A673 (cell line): ENCODE results near the gene TOB2. TPM values are rescaled to one million over a fixed set of nuclear protein-coding genes. Genes with fewer than 3 reads are reported as not detected.
A peak's percentile ranks its signal among the peaks of the same experiment; 100 is the strongest.

Experiments
- Bru-seq: library from RNA; stranded (reverse); fragments of 400-500 nt; gene quantifications from one replicate; lab custom pipeline; 2021; lab: Mats Ljungman, UMichigan
- BruChase-seq, 2 experiments: library from RNA; stranded (reverse); fragments of 400-500 nt; gene quantifications; one replicate each; lab custom pipeline; 2021; lab: Mats Ljungman, UMichigan
- BruUV-seq: library from RNA; stranded (reverse); fragments of 400-500 nt; replicated peaks from 2 replicates; lab custom pipeline; 2021; lab: Mats Ljungman, UMichigan
- CTCF ChIA-PET: fragments of 300-600 bp; sonication (Branson Sonifier 250); formaldehyde crosslinking; loops from one replicate; lab custom pipeline; 2022; ENCODE audit warnings: antibody characterized with exemption; lab: Charles Lee
- POLR2A ChIA-PET: fragments of 300-600 bp; sonication (Branson Sonifier 250); formaldehyde crosslinking; loops from one replicate; lab custom pipeline; 2022; ENCODE audit warnings: antibody characterized with exemption; ENCODE audit not compliant: low non-redundant PET; lab: Charles Lee
- DNase-seq: peaks from one replicate; pipeline ENCODE4 v3.0.0-alpha.2; 2015; ENCODE audit warnings: low spot score
- H3K27ac ChIP-seq: fragments of 200-600 bp; sonication (generic); 2 replicates; pipeline ENCODE4 v1.5.1; 2016; ENCODE audit warnings: mixed run types, low read depth, mild to moderate bottlenecking, mixed read lengths, antibody characterized with exemption, low read length; ENCODE audit not compliant: poor library complexity, severe bottlenecking
- H3K27me3 ChIP-seq: fragments of 200-600 bp; sonication (generic); replicated peaks from 2 replicates; pipeline ENCODE4 v1.6.1; 2017; ENCODE audit warnings: mixed run types, low read depth, mild to moderate bottlenecking, mixed read lengths, antibody characterized with exemption, low read length; ENCODE audit not compliant: insufficient read depth, poor library complexity
- H3K36me3 ChIP-seq: fragments of 200-600 bp; sonication (generic); 2 replicates; pipeline ENCODE4 v1.6.1; 2016; ENCODE audit warnings: mixed run types, mild to moderate bottlenecking, mixed read lengths, antibody characterized with exemption, low read length; ENCODE audit not compliant: insufficient read depth, poor library complexity, severe bottlenecking
- H3K4me1 ChIP-seq: fragments of 200-600 bp; sonication (generic); 2 replicates; pipeline ENCODE4 v1.6.1; 2017; ENCODE audit warnings: mixed run types, mild to moderate bottlenecking, mixed read lengths, antibody characterized with exemption, low read length; ENCODE audit not compliant: insufficient read depth, poor library complexity, severe bottlenecking
- H3K4me3 ChIP-seq: fragments of 200-600 bp; sonication (generic); 2 replicates; pipeline ENCODE4 v1.5.1; 2016; ENCODE audit warnings: low read depth, mixed run types, mild to moderate bottlenecking, mixed read lengths, low read length; ENCODE audit not compliant: poor library complexity, severe bottlenecking
- H3K9me3 ChIP-seq: fragments of 200-600 bp; sonication (generic); 2 replicates; pipeline ENCODE4 v1.6.1; 2016; ENCODE audit warnings: mixed run types, low read depth, mild to moderate bottlenecking, mixed read lengths, antibody characterized with exemption, low read length; ENCODE audit not compliant: poor library complexity, severe bottlenecking
- CTCF ChIP-seq: fragments of 300-800, 200-600 bp; sonication (generic); conservative IDR thresholded peaks from 2 replicates; pipeline ENCODE4 v1.5.1; 2017; ENCODE audit warnings: low read depth, mild to moderate bottlenecking, antibody characterized with exemption, low read length, moderate library complexity, mixed read lengths
- EZH2 ChIP-seq: fragments of 200-600 bp; sonication (generic); IDR thresholded peaks from 2 replicates; pipeline ENCODE4 v1.6.1; 2017; ENCODE audit warnings: borderline replicate concordance, low read depth, mild to moderate bottlenecking, mixed read lengths, antibody characterized with exemption, low read length; ENCODE audit not compliant: poor library complexity, severe bottlenecking
- intact Hi-C: fragments of 100-400 bp; cut with micrococcal nuclease; formaldehyde crosslinking; loops from one replicate; pipeline ENCODE4 v1.10.0; 2022; ENCODE audit not compliant: unreplicated experiment
- long read RNA-seq: library from polyadenylated mRNA; stranded (forward); transcript quantifications from one replicate; pipeline ENCODE4 v2.0.0, GENCODE V29; 2022
- total RNA-seq: library from RNA; stranded (reverse); gene quantifications from 2 replicates; pipeline ENCODE4 v1.2.3, GENCODE V29; 2021

The TOB2 gene
- total RNA-seq: 48.1 and 53.8 TPM in 2 replicates
- Bru-seq, nascent RNA: percentile 88 among the genes with signal in this experiment
- BruChase-seq, experiment 1, labeled RNA remaining after a 2-hour chase: percentile 97 among the genes with signal in this experiment
- BruChase-seq, experiment 2, labeled RNA remaining after a 6-hour chase: percentile 87 among the genes with signal in this experiment
- long read RNA-seq, full-length matches to known transcripts: 28 of 59 reads
- long read RNA-seq, partial matches to known transcripts: 0 of 59 reads
- long read RNA-seq, other reads (novel, unspliced or antisense): 31 of 59 reads

- peak; percentile 97 for DNase-seq
- TF ChIP-seq CTCF: no peak
- TF ChIP-seq EZH2: no peak
- POLR2A ChIA-PET: interaction anchor here (0.6 to 1.5 kb wide), 6 partner anchors 10 to 175 kb away, joined by 3 to 5 read pairs (median 4); partner anchors contain the start of genes PMM1 and XRCC6
- Histone ChIP-seq H3K4me3 (peak within 1 kb of the TSS; percentile 100), H3K4me1 (peaks cover 14% of the 10 kb centered on the region), H3K27me3 (no peaks in the 10 kb centered on the region), H3K36me3 (peaks cover 16% of the 10 kb centered on the region), H3K9me3 (no peaks in the 10 kb centered on the region), H3K27ac (peak within 1 kb of the TSS; percentile 100)
- intact Hi-C loops: loop anchor here (5.0 kb wide), 1 partner anchor 355 kb away; the partner anchor contains the start of gene EP300
- CTCF ChIA-PET: interaction anchor here (0.6 kb wide), 1 partner anchor 43 kb away, joined by 3 read pairs; no protein-coding TSS in a partner anchor
- TSS peak; percentile 48 for BruUV-seq
These were observed at the start of gene TOB2 for GRCh38 chr22:41446639-41447434. Gene TOB2, minus strand, starts transcription at chr22:41446801. Its CDS starts 9,456 bp downstream, at chr22:41437345.

GRCh38 chr22:41491374-41492100 lies 44.9 kb upstream of the TOB2 start:
- Histone ChIP-seq H3K4me3 (no peak overlapping the region), H3K4me1 (peaks cover 21% of the 10 kb centered on the region), H3K27me3 (no peaks in the 10 kb centered on the region), H3K9me3 (no peaks in the 10 kb centered on the region), H3K27ac (no peak overlapping the region), H3K36me3 (peaks cover 3% of the 10 kb centered on the region)
- no peak for TF ChIP-seq CTCF
- TF ChIP-seq EZH2: no peak
- CTCF ChIA-PET: no interaction called here
- peak; percentile 50 for DNase-seq
- intact Hi-C loops: no loop called here
- POLR2A ChIA-PET: no interaction called here
- no TSS peak for BruUV-seq
